Measurements from ENCODE around the gene MRPS18A.

Gene MRPS18A

DNA sequence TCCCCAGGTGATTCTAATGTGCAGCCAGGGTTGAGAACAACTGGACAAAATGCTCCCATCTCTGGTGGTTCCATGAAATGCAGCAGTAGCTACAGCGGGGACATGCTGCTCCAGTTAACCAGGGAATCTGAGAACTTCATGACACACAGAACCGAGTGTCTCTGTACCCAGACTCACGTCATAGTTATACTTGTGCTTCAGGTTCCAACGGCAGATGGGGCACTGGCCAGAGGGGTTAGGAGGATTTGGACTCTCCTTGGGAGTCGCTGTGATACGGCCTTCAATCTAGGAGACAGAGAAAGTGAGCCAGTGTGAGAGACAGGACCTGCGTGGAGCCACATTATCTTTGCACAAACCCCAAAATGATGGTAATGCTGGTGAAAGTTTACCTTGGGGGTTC is 9.2 kb downstream of the MRPS18A start:
- Histone ChIP-seq H3K9me2 (replicated peaks; ENCODE audit: low read depth, low read length) (no peaks in the 10 kb centered on the region), H3K4me2 (ENCODE audit: low read depth, low read length, poor library complexity, severe bottlenecking) (no peak overlapping the region), H3F3A (ENCODE audit: low read depth) (no peaks in the 10 kb centered on the region), H4K20me1 (ENCODE audit: insufficient read depth, low read length, poor library complexity, severe bottlenecking) (peaks cover 12% of the 10 kb centered on the region), H3K9me3 (ENCODE audit: insufficient read depth, low read depth, low read length) (no peaks in the 10 kb centered on the region), H2AFZ (ENCODE audit: low read length) (no peak overlapping the region), H3K79me2 (ENCODE audit: insufficient read depth, low read length) (peaks cover 26% of the 10 kb centered on the region), H3K27me3 (ENCODE audit: insufficient read depth, low read length, poor library complexity, severe bottlenecking) (no peaks in the 10 kb centered on the region), H3K36me3 (ENCODE audit: insufficient read depth, low read length) (peaks cover 75% of the 10 kb centered on the region; the same call in 1 of the 2 replicates), H3K4me3 (ENCODE audit: low read length, poor library complexity, severe bottlenecking) (no peak overlapping the region), H3K9ac (ENCODE audit: low read depth, low read length, poor library complexity, severe bottlenecking) (no peak overlapping the region), H3K4me1 (ENCODE audit: insufficient read depth, low read length, poor library complexity, severe bottlenecking) (peaks cover 9% of the 10 kb centered on the region)
- TF ChIP-seq EZH2phosphoT487 (IDR thresholded peaks at IDR 0.05; ENCODE audit: borderline replicate concordance) = no peak
- TF ChIP-seq, protein P1, sequence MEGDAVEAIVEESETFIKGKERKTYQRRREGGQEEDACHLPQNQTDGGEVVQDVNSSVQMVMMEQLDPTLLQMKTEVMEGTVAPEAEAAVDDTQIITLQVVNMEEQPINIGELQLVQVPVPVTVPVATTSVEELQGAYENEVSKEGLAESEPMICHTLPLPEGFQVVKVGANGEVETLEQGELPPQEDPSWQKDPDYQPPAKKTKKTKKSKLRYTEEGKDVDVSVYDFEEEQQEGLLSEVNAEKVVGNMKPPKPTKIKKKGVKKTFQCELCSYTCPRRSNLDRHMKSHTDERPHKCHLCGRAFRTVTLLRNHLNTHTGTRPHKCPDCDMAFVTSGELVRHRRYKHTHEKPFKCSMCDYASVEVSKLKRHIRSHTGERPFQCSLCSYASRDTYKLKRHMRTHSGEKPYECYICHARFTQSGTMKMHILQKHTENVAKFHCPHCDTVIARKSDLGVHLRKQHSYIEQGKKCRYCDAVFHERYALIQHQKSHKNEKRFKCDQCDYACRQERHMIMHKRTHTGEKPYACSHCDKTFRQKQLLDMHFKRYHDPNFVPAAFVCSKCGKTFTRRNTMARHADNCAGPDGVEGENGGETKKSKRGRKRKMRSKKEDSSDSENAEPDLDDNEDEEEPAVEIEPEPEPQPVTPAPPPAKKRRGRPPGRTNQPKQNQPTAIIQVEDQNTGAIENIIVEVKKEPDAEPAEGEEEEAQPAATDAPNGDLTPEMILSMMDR (conservative IDR thresholded peaks at IDR 0.05; ENCODE audit: low read length) = no peak

DNA sequence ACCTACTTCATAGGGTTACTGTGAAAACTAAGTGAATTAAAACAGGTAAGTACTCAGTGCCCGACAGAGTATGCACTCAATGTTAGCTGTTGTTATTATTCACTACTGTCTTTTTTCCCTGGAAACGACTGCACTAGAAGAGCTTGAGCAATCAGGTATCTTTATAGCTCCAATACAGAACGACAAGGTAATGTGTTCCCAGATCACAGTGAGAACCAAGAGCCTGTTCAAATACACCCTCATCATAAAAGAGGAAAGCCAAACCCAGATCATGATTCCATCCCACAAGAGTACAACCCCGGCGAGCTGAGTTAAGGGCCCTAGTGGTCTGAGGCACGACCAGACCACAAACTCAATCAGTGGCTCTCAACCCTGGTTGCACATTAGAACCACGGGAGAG is 9.8 kb downstream of the MRPS18A start:
- Histone ChIP-seq H2AFZ (ENCODE audit: low read length) (no peak overlapping the region), H3K79me2 (ENCODE audit: insufficient read depth, low read length) (peaks cover 20% of the 10 kb centered on the region; the same call in 1 of the 2 replicates), H3K9ac (ENCODE audit: low read depth, low read length, poor library complexity, severe bottlenecking) (no peak overlapping the region), H3F3A (ENCODE audit: low read depth) (no peaks in the 10 kb centered on the region), H3K4me2 (ENCODE audit: low read depth, low read length, poor library complexity, severe bottlenecking) (no peak overlapping the region), H3K9me2 (replicated peaks; ENCODE audit: low read depth, low read length) (no peaks in the 10 kb centered on the region), H3K9me3 (ENCODE audit: insufficient read depth, low read depth, low read length) (no peaks in the 10 kb centered on the region), H3K36me3 (ENCODE audit: insufficient read depth, low read length) (peaks cover 76% of the 10 kb centered on the region; the same call in 1 of the 2 replicates), H4K20me1 (ENCODE audit: insufficient read depth, low read length, poor library complexity, severe bottlenecking) (peaks cover 7% of the 10 kb centered on the region), H3K4me1 (ENCODE audit: insufficient read depth, low read length, poor library complexity, severe bottlenecking) (peaks cover 3% of the 10 kb centered on the region), H3K4me3 (ENCODE audit: low read length, poor library complexity, severe bottlenecking) (no peak overlapping the region), H3K27me3 (ENCODE audit: insufficient read depth, low read length, poor library complexity, severe bottlenecking) (no peaks in the 10 kb centered on the region)
- no peak for TF ChIP-seq EZH2phosphoT487 (IDR thresholded peaks at IDR 0.05; ENCODE audit: borderline replicate concordance)
- TF ChIP-seq, protein P1 (conservative IDR thresholded peaks at IDR 0.05; ENCODE audit: low read length) = no peak

DNA sequence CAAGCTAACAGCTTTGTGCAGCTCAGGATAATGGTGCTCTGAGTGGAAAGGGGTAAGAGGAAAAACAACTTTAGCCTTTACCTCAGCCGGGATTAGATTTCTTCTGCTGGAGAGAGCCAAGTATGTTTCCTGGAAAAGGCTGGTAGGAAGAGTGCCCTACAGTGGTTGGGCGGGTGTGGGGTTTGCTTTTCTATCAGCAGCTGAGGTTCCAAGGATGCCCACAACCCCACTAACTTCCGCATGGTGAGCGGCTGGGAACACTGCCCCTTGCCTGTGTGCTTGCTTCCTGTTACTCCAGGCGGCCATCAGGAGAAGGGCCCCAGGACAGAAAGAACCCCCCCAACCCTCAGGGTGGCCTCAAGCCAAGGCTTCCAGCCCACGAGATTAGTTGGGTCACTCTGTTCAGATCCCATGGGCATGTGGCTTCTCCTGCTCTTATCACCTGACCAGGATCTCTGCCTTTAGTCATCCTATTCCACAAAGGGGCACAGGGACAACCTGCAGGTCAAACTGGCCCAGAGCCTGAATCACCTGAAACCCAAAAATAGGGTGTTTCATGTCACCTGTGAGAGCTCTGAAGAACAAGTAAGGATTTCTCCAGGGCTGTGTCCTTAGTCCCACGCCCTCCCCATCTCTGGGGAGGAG is 10.5 kb downstream of the MRPS18A start:
- Histone ChIP-seq H3K79me2 (ENCODE audit: insufficient read depth, low read length) (peaks cover 13% of the 10 kb centered on the region; the same call in 1 of the 2 replicates), H3K27me3 (ENCODE audit: insufficient read depth, low read length, poor library complexity, severe bottlenecking) (no peaks in the 10 kb centered on the region), H3K4me3 (ENCODE audit: low read length, poor library complexity, severe bottlenecking) (no peak overlapping the region), H3K4me1 (ENCODE audit: insufficient read depth, low read length, poor library complexity, severe bottlenecking) (no peaks in the 10 kb centered on the region), H4K20me1 (ENCODE audit: insufficient read depth, low read length, poor library complexity, severe bottlenecking) (no peaks in the 10 kb centered on the region), H3K9me3 (ENCODE audit: insufficient read depth, low read depth, low read length) (no peaks in the 10 kb centered on the region), H3K9me2 (replicated peaks; ENCODE audit: low read depth, low read length) (no peaks in the 10 kb centered on the region), H3K36me3 (ENCODE audit: insufficient read depth, low read length) (peaks cover 82% of the 10 kb centered on the region; the same call in 1 of the 2 replicates), H3F3A (ENCODE audit: low read depth) (no peaks in the 10 kb centered on the region), H3K4me2 (ENCODE audit: low read depth, low read length, poor library complexity, severe bottlenecking) (no peak overlapping the region), H3K9ac (ENCODE audit: low read depth, low read length, poor library complexity, severe bottlenecking) (no peak overlapping the region), H2AFZ (ENCODE audit: low read length) (no peak overlapping the region)
- TF ChIP-seq, protein P1 (conservative IDR thresholded peaks at IDR 0.05; ENCODE audit: low read length) = no peak
- no peak for TF ChIP-seq EZH2phosphoT487 (IDR thresholded peaks at IDR 0.05; ENCODE audit: borderline replicate concordance)

Measured in Loucy (cell line).